Activated CD8-positive, alpha-beta T cell treated with anti-CD3 and anti-CD28 coated beads for 36 hours (primary cell): ENCODE measurements around the gene KCNQ5. TPM values are rescaled to one million over a fixed set of nuclear protein-coding genes. Genes with fewer than 3 reads are reported as not detected.

Source experiments
- ATAC-seq: fragments of 200-7000 bp; cut with Tn5 transposase; one replicate; pipeline ENCODE4 v1.10.0; 2021; ENCODE audit warnings: mild to moderate bottlenecking, moderate library complexity
- CTCF ChIA-PET: fragments of 350-600 bp; sonication (Branson Sonifier 250); formaldehyde crosslinking; loops from one replicate; lab custom pipeline; 2021; ENCODE audit warnings: antibody characterized with exemption; lab: Charles Lee
- POLR2A ChIA-PET: fragments of 350-600 bp; sonication (Branson Sonifier 250); formaldehyde crosslinking; loops from one replicate; lab custom pipeline; 2021; ENCODE audit warnings: antibody characterized with exemption; lab: Charles Lee
- DNase-seq: peaks from one replicate; pipeline ENCODE4 v3.0.0-alpha.2; 2020
- H3K27ac Mint-ChIP-seq: one replicate; pipeline ENCODE4 v1.8.0; 2021; ENCODE audit warnings: mild to moderate bottlenecking, mixed read lengths
- H3K27me3 Mint-ChIP-seq: one replicate; pipeline ENCODE4 v1.8.0; 2021; ENCODE audit warnings: mixed read lengths
- H3K36me3 Mint-ChIP-seq: one replicate; pipeline ENCODE4 v1.8.0; 2021; ENCODE audit warnings: low read depth, mixed read lengths
- H3K4me1 Mint-ChIP-seq: one replicate; pipeline ENCODE4 v1.8.0; 2021; ENCODE audit warnings: low read depth, mixed read lengths
- H3K4me3 Mint-ChIP-seq: one replicate; pipeline ENCODE4 v1.8.0; 2021; ENCODE audit warnings: mild to moderate bottlenecking, moderate library complexity, mixed read lengths
- H3K9me3 Mint-ChIP-seq: one replicate; pipeline ENCODE4 v1.8.0; 2021; ENCODE audit warnings: mixed read lengths
- intact Hi-C: fragments of 100-400 bp; cut with micrococcal nuclease; formaldehyde crosslinking; loops from one replicate; pipeline ENCODE4 v1.10.0; 2022
- total RNA-seq, 2 experiments: library from RNA; stranded (reverse); gene quantifications; one replicate each; pipeline ENCODE4 v1.2.3, GENCODE V29; 2021
- TF ChIP-seq, protein P1 (sequence below): fragments of 200-600 bp; IDR thresholded peaks from one replicate; pipeline ENCODE4 v1.8.0; 2022; ENCODE audit warnings: antibody characterized with exemption, mild to moderate bottlenecking

KCNQ5 gene
- total RNA-seq, 2 experiments from 2014 or later = 14.6 to 14.9 TPM

DNA sequence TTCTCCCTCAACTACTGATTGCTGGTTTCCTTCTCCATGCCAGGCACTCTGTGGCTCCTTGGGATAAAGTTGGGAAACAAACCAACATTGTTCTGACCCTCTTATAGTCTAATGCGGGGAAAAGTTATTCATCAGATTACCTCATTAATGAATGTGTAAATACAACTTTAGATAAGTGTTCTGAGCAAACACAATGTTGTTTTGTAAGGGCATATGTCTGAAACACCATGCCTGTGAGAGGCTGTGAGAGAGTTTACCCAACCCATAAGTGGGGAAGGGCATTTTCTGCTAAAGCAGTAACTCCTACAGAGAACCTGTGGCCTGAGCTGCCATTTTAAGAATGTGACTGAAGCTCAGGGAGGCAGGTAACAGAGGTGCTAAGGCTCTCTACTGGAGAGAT is 319.9 kb downstream of the KCNQ5 start:
- ATAC-seq (no peak), DNase-seq (no peak)
- Mint-ChIP-seq H3K27me3 (no peaks in the 10 kb centered on the region), H3K9me3 (no peaks in the 10 kb centered on the region), H3K36me3 (no peaks in the 10 kb centered on the region), H3K4me3 (no peak overlapping the region), H3K27ac (no peak overlapping the region), H3K4me1 (peaks cover under 1% of the 10 kb centered on the region)
- TF ChIP-seq, protein P1, sequence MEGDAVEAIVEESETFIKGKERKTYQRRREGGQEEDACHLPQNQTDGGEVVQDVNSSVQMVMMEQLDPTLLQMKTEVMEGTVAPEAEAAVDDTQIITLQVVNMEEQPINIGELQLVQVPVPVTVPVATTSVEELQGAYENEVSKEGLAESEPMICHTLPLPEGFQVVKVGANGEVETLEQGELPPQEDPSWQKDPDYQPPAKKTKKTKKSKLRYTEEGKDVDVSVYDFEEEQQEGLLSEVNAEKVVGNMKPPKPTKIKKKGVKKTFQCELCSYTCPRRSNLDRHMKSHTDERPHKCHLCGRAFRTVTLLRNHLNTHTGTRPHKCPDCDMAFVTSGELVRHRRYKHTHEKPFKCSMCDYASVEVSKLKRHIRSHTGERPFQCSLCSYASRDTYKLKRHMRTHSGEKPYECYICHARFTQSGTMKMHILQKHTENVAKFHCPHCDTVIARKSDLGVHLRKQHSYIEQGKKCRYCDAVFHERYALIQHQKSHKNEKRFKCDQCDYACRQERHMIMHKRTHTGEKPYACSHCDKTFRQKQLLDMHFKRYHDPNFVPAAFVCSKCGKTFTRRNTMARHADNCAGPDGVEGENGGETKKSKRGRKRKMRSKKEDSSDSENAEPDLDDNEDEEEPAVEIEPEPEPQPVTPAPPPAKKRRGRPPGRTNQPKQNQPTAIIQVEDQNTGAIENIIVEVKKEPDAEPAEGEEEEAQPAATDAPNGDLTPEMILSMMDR = no peak
- intact Hi-C loops = no loop called here
- ChIA-PET CTCF (no interaction called here), POLR2A (no interaction called here)

DNA sequence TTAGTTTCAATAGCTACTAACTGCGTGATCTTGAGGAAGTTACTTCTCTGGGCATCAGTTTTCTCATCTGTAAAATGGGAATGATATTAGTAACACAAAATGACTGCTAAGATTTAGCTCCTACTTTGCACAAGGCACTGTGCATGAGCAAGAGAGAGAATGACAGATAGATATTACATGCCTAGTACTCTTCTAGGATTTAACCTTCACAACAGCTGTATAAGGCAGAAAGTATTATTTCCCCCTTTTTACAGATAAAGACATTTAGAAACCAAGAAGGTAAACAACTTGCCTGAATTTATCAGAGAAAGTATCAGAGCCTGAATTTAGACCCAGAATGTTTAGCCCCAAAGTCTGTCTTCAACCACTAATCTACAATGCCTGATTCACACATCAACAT is 321.8 kb downstream of the KCNQ5 start:
- Mint-ChIP-seq H3K4me3 (no peak overlapping the region), H3K36me3 (no peaks in the 10 kb centered on the region), H3K27me3 (no peaks in the 10 kb centered on the region), H3K9me3 (no peaks in the 10 kb centered on the region), H3K27ac (no peak overlapping the region), H3K4me1 (no peaks in the 10 kb centered on the region)
- intact Hi-C loops = no loop called here
- POLR2A ChIA-PET = no interaction called here
- CTCF ChIA-PET = no interaction called here
- DNase-seq (no peak), ATAC-seq (no peak)
- TF ChIP-seq, protein P1 = no peak

DNA sequence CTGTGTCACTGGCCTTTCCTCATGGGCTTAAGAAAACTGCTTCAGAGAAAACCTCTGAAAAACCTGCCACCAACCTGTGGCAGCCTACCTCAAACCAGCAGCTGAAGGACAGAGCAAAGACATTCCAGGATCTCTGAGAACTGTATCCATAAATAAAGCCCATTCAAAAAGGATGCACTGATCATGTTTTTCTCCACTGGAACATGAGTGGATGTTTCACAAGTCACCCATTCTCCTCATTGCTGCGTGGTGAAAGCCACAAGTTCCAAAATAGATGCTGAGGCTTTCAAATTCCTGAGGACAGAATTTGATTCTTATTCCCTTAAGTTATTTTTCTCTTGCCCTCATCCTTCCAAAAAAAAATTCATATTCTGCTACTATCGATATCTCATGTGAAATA is 322.8 kb downstream of the KCNQ5 start:
- no peak for ATAC-seq
- H3K27me3 Mint-ChIP-seq = no peaks in the 10 kb centered on the region
- H3K4me3 Mint-ChIP-seq = no peak overlapping the region
- intact Hi-C loops = no loop called here
- H3K36me3 Mint-ChIP-seq = no peaks in the 10 kb centered on the region
- no peak for DNase-seq
- no peaks in the 10 kb centered on the region for H3K9me3 Mint-ChIP-seq
- H3K27ac Mint-ChIP-seq = no peak overlapping the region
- H3K4me1 Mint-ChIP-seq = no peaks in the 10 kb centered on the region
- TF ChIP-seq, protein P1 = no peak
- ChIA-PET POLR2A (no interaction called here), CTCF (no interaction called here)

- no peak overlapping the region for H3K4me3 Mint-ChIP-seq
- intact Hi-C loops = no loop called here
- DNase-seq (no peak), ATAC-seq (no peak)
- POLR2A ChIA-PET = no interaction called here
- no peak overlapping the region for H3K27ac Mint-ChIP-seq
- CTCF ChIA-PET = interaction anchor here (0.6 kb wide), 1 partner anchor 562 kb away, joined by 3 read pairs; no protein-coding TSS in a partner anchor
- H3K27me3 Mint-ChIP-seq = no peaks in the 10 kb centered on the region
- TF ChIP-seq, protein P1 = no peak
- H3K36me3 Mint-ChIP-seq = no peaks in the 10 kb centered on the region
- peaks cover 3% of the 10 kb centered on the region for H3K4me1 Mint-ChIP-seq
- no peaks in the 10 kb centered on the region for H3K9me3 Mint-ChIP-seq
Measured at GRCh38 chr6:72946774-72947173, 324.9 kb downstream of the KCNQ5 start.

- TF ChIP-seq, protein P1 = no peak
- intact Hi-C loops = no loop called here
- no peaks in the 10 kb centered on the region for H3K9me3 Mint-ChIP-seq
- ChIA-PET CTCF (no interaction called here), POLR2A (no interaction called here)
- H3K27me3 Mint-ChIP-seq = no peaks in the 10 kb centered on the region
- H3K4me1 Mint-ChIP-seq = peaks cover 3% of the 10 kb centered on the region
- H3K27ac Mint-ChIP-seq = no peak overlapping the region
- H3K36me3 Mint-ChIP-seq = no peaks in the 10 kb centered on the region
- ATAC-seq (no peak), DNase-seq (no peak)
- no peak overlapping the region for H3K4me3 Mint-ChIP-seq
Measured at GRCh38 chr6:72947534-72947933, 325.7 kb downstream of the KCNQ5 start.
